C4-2B (cell line): ENCODE results near the gene EXOC3L2.

ENCODE experiments used
- CTCF ChIP-seq: fragments of 450-650 bp; conservative IDR thresholded peaks from 2 replicates; pipeline ENCODE4 v1.5.1; 2017; ENCODE audit warnings: mild to moderate bottlenecking
- ZFX ChIP-seq: fragments of 450-650 bp; IDR thresholded peaks from 2 replicates; pipeline ENCODE4 v1.6.1; 2017

GRCh38 chr19:45169602-45170001 is 75.6 kb downstream of the EXOC3L2 start:
- TF ChIP-seq CTCF (no peak), ZFX (no peak)
